Hematopoietic multipotent progenitor cell (in vitro differentiated cells): Measurements from ENCODE around the gene DNASE1L1. TPM values are rescaled to one million over a fixed set of nuclear protein-coding genes. Genes with fewer than 3 reads are reported as not detected.
"Not testable (repeated sequence)": the region's sequence is repeated elsewhere in the genome, so short reads cannot be mapped to it uniquely, and the experiment has no call there.

ENCODE experiments used
- DNase-seq, 3 donors: peaks; one replicate each; pipeline ENCODE4 v3.0.0-alpha.2; 2011 to 2015; ENCODE audit warnings: low read depth in 2 of 3, low spot score in 2 of 3
- total RNA-seq: library from RNA; depleted of rRNA; stranded (reverse); fragments of >200 nt; gene quantifications from one replicate; pipeline ENCODE4 v1.2.3, GENCODE V29; 2012

The DNASE1L1 gene
- total RNA-seq, 1 donor, result 89.7 TPM

DNA sequence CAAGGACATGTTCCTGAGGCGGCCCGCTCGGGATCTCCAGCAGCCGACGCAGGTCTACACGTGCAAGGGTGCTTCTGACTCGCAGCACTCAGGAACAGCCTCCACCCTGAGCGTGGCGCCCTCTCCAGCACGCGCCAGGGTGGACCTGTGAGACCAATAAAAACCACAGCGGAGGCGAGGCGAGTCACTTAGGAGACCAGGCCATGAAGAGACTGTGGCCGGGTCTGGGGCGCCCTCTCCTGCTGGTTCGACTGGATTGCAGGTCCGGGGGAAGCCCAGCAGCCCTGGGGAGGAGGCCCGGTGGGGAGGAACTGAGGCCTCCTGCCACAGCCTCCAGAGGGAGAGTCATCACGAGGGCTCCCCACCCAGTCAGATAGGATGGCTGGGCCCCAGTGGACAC lies 21.0 kb downstream of the DNASE1L1 start:
- DNase-seq, result not testable (repeated sequence)

DNA sequence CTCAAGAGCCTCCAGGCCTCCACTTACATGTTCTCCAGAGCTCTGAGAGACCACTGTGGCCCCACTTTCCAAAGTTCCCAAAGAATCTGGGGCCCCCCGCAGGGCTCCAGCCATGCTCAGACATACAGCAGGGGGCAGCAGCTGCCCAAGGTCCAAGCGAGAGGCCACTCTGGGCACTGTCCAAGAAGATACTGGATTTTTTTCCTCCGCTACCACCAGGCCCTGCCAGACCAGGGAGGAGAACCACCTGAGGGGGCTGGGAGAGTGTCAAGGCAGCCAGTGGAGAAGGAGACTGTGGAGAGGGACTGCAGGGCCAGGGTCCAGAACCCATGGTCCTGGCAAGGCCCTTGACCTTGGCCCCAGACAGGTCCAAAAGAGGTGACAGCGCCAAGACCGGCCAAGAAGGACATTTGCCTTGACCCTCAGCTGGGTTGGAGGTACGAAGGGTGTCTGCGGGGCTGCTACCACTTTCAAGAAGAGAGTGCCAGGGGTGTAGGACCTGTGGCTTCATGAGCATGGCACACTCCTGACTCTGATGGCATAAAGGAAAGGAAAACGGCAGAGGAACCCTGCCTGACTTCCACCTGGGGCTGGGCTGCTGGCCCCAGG lies 24.7 kb downstream of the DNASE1L1 start:
- DNase-seq, result no peak

DNA sequence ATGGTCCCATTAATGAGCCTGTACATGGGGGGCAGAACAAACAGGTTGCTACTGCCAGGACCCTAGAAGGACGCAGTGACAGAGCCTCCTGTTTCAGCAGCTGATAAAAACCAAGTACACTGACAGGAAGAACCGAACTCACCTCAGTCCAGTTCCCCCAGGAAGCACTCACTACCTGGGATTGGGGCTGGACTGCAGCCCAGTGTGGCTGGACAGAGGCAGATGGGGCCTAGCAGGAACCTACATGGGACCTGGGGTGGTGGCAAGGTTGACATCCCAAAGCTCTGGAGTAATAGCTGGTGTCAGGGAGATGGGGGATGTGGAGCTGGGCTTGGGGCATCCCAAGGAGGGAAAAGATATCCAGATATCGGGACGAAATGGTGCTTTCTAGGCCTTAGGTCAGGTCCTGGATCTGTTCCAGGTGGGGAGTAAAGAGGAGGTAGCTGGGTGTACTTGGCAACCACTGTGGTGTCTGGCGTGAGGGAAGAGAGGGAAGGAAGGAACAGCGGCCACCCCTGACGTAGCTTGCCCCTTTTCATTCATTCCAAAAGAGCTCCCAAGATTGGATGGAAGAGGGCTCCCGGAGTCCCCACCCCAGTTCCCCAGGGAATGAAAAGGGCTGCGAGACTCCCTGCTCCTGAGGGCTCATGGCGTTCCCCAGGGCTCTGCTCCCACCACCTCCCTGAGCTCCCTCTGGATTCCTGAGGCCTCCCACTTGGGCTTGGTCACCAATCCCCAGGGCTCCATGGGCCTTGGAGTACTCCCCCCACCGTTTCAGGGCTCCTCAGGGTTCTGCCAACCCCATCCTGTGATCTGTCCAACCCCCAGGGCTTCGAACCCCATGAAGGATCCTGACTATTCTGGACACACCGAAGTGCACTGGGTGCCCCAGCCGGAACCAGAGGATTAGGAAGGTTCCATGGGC lies 25.4 kb downstream of the DNASE1L1 start:
- DNase-seq, result no peak

DNA sequence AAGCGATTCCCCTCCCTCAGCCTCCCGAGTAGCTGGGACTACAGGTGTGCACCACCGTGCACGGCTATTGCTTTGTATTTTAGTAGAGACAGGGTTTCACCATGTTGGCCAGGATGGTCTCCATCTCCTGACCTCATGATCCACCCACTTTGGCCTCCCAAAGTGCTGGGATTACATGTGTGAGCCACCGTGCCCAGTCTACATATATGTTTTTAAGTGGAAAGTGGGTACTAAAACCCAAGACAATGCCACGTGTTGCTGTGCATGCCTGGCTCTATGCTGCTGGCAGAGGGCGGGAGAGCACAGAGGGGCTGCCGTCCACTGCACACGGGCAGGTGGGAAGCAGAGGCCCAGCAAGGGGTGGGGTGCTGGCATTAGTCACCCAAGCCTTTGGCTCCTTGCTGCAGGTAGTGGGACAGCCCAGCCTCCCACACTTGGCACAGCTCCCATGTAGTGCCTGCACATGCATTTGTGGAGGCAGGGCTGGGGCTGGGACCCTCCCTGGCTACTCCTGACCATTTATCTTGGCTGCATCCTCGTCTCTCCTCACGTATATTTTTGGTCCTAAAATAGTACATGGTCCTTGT lies 26.5 kb downstream of the DNASE1L1 start:
- no peak for DNase-seq

DNA sequence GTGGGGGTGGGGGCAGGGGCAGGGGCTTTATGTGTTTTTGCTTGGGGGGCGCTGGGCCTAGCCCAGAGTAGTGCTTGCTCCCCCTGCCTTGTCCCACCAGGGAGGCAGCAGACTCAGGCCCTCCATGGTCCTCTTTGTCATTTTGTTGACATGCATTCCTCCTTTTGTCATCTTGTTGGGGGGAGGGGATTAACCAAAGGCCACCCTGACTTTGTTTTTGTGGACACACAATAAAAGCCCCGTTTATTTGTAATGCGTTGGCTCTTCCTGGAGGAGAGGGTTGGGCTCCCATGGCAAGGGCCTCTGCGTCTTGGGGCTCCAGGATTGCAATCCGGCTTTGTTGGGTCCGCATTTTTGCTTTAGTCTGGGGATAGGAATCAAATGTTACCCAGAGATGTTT lies 27.8 kb downstream of the DNASE1L1 start:
- no peak for DNase-seq

DNA sequence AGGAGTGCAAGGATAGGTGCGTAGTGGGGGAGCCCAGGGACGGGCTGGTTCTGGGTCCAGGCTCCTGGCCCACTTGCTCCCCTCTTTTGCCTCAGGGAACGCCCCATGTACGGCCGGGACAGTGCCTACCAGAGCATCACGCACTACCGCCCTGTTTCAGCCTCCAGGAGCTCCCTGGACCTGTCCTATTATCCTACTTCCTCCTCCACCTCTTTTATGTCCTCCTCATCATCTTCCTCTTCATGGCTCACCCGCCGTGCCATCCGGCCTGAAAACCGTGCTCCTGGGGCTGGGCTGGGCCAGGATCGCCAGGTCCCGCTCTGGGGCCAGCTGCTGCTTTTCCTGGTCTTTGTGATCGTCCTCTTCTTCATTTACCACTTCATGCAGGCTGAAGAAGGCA lies 28.3 kb downstream of the DNASE1L1 start:
- DNase-seq, result no peak

DNA sequence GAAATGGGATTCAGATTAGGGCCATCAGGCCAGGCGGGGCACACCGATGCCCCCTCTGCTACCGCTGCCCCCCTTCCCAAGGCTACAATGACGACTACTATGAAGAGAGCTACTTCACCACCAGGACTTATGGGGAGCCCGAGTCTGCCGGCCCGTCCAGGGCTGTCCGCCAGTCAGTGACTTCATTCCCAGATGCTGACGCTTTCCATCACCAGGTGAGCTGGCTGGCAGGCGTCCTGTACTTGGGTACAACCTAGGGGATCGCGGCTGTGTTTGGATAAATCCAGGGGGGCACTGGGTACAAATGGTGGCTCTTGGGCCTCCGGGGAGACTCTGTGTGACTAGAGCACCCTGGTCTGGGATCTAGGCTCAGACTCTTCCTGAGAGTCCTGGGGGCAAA lies 28.9 kb downstream of the DNASE1L1 start:
- no peak for DNase-seq

DNA sequence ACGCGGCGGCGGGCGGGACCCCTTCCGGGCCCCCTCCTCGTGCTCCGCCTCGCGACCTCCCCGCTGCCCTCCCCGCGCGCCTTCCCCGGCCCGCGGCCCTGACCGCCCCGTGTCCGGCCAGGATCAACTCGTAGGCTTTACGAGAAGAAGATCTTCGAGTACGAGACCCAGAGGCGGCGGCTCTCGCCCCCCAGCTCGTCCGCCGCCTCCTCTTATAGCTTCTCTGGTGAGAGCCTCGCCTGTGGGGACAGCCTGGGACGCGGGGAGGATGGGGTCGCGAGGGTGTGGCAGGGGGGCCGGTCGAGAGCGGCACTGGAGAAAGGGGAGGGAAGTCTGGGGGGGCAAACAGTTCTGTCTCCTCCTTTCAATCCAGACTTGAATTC lies 29.5 kb downstream of the DNASE1L1 start:
- no peak for DNase-seq

DNA sequence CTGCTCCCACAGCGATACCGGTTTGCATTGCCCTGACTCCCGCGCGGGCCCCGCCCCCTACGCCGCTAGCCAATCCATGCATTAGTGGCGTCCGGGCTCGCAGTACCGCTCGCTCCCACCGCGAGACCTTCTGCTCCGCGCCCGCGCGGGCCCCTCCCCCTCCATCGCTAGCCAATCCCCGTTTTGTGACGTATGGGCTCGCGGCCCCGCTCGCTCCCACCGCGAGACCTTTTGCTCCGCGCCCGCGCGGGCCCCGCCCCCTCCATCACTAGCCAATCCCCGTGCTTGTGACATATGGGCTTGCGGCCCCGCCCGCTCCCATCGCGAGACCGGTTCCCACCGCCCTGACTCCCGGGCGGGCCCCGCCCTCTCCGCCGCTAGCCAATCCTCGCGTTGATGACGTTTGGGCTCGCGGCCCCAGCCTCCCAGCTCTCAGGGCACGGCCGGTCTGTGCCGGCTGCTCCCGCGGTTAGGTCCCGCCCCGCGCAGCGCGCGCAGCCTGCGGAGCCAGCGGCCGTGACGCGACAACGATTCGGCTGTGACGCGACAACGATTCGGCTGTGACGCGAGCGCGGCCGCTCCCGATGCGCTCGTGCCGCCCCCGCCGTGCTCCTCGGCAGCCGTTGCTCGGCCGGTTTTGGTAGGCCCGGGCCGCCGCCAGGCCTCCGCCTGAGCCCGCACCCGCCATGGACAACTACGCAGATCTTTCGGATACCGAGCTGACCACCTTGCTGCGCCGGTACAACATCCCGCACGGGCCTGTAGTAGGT lies 30.1 kb downstream of the DNASE1L1 start, which contains the start of gene EMD:
Gene EMD, plus strand, starts transcription at position 497 of the 770 bp plus-strand sequence. Its CDS starts 190 bp downstream, at position 687.
- DNase-seq, result peak; percentile 91 to 98 (median 96)

DNA sequence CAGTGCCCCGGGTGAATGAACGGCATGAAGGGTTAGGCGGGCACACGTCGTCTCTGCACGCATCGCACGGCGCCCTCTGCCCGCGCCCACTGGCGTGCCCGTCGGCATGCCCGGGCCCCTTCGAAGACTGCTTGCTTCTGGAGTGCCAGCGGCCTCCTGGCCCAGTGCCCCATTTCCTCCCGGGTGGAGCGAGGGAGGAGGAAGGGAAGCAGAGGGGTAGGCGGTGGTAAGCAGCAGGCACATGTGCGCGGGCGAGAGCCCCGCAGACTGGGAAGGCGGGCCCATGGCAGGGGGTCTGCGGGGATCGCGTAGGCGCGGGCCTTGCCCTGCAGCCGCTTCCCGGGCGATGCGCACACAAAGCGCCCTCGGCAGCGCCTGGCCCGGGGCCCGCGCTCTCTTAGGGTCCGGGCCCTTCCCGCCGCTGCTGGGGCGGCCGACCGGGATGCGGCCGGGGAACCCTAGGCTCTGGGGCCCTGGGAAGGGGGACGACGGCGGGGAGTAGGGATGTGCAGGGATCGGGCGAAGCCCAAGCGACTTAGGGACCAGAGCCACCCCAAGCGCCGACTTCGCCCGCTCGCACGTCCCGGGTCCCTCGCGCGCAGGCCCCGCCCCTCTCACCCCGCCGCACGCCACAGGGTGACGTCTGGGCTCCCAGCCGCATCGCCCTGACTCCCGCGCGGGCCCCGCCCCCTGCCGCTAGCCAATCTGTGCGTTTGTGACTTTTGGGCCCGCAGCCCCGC lies 30.8 kb downstream of the DNASE1L1 start:
- peak in 2 of 3 donors; percentile 49 to 62 for DNase-seq

DNA sequence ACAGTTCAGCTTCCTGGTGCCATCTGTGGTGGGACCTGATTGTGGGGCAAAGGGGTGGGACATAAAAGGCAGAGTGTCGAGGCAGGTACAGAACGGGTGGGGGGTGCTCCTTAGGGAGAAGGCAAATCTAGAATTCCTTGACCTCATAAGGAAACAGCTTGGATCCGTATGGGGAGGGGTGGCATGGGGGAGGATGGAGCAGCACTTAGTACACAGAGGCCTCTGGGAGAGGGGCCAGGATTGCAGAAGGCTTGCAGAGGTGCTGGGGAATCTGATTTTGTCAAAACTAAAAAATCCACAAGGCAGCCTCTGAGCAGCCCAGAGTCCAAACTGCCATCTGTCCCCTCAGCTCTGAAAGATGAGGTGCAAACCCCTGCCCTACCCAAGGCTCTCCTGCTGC lies 32.3 kb downstream of the DNASE1L1 start:
- no peak for DNase-seq

DNA sequence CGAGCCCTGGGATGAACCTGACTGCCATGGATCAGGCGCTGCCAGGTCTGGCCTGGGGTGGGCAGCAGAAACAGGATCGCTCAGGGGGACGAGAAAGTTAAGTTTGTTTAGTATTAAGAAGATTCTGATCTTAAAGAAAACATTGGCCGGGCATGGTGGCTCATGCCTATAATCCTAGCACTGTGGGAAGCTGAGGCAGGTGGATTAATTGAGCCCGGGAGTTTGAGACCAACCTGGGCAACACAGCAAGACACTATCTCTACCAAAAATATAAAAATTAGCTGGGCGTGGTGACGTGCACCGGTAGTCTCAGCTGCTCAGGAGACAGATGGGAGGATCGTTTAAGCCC lies 33.9 kb downstream of the DNASE1L1 start:
- no peak for DNase-seq

DNA sequence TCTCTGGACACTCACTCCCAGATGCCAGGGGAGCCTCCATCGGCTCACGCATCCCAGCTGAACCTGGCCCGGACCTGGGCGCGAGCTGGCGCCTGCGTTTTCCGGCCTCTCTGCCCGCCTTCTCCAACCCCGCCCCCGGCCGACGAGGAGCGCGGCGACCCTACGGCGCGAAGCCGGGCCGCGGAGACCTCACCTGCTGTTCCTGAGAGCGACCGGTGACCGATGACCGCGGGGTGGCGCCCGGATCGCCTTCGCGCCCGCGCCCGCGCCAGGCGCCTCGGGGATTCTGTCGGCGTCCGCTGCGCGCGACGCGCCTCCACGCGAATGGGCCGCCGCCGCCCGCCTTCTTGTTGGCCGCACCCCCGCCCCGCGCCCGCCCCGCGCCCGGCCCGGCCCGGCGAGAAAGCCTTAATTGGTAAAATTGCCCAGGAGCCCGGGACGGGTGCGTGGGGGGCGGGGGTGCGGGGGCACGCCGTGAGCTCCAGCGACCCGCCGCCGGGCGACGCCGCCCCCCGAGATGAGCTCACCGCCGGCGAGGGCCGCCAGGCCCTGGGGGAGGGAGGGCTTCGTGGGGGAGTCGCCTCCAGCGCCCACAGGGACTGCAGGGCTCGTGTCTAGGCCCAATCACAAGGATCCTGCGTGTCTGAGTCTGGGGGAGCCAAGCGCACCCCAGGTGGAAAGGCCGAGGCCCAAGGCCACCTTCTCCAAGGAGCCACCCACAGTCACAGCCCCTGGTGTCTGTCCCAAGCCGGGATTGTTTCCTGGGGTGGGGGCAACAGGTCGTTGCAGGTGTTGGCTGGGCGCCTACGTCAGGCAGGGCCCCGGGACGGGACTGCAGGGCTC lies 34.5 kb downstream of the DNASE1L1 start, which contains the start of gene FLNA:
Gene FLNA, minus strand, starts transcription at position 322 of the 843 bp plus-strand sequence. CDS start 3,389 bp downstream, outside the sequence.
- no peak for DNase-seq

DNA sequence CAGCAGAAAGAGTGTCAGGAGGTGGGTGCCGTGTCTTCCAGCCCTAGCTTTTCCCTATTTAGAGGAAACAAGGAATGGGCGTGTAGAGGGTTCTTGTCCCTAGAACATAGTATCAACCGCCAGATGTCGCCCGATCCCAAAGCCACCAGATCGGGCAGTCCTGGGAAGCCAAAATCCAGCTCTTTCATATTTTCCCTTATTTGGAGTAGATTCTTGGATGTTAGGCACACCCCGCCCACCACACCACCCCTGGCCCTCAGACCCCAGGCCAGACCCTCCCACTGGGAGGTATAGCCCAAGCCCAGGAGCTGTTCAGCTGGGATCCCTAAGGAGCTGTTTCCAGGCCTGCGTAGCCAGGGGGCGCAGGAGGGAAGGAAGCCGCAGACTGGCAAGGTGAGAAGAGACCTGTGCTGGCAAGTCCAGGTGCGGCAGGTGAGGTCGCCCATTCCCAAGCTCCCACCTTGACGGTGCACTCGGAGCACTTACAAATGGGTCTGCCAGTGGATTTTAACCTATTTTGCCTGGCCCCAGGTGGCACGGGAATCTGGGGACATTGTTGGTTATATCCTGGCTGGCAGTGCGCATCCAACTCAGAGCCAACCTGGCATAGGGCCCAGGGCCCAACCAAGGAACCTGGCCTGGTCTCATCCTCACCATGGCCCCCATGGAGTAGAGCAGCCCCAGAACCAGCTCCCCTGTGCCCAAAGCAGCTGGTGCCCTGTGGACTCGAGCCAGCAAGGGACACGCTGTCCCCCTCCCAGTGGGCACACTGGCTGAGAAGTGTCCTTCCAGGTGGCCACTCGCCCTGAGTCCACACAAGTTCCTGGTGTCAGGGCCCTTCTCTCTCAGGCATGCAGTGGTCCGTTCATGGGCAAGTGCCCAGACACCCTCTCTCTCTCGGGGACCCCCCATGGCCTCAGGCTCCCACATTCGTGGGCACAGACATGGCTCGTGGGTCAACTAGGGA lies 35.4 kb downstream of the DNASE1L1 start:
- DNase-seq, result peak in 1 of 3 donors; percentile 48

DNA sequence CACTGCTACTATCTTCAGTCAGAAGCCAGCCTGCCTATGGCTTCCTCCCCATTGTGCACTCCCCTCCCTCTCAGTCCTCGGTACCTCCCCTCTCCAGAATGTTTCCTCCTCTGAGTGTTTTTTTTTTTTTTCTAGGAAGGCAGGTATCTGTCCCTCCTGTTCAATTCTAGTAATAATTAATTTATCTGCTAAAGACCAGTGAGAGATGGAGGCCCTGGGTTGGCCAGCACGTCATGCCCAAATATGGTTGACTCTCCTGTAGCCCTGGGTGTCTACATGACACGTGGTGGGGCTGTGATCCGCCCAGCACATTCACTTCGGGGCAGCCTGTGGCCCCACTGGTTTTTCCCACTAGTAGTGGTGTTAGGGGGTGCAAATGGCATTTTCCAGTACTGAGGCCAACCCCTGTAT lies 36.4 kb downstream of the DNASE1L1 start:
- no peak for DNase-seq

DNA sequence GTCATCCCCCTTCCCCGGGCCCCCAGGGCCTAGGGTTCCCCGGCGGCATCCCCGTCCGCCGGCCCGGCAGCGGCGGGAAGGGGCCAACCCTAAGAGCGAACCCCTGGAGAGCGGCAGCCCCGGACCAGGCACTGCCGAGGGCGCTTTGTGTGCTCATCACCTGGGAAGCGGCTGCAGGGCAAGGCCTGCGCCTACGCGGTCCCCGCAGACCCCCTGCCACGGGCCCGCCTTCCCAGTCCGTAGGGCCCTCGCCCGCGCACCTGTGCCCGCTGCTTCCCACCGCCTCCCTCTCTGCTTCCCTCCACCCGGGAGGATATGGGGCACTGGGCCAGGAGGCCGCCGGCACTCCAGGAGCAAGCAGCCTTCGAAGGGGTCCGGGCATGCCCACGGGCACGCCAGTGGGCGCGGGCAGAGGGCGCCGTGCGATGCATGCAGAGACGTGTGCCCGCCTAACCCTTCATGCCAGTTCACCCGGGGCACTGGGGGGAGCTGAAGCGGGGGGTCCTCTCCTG lies 37.2 kb downstream of the DNASE1L1 start:
- no peak for DNase-seq

DNA sequence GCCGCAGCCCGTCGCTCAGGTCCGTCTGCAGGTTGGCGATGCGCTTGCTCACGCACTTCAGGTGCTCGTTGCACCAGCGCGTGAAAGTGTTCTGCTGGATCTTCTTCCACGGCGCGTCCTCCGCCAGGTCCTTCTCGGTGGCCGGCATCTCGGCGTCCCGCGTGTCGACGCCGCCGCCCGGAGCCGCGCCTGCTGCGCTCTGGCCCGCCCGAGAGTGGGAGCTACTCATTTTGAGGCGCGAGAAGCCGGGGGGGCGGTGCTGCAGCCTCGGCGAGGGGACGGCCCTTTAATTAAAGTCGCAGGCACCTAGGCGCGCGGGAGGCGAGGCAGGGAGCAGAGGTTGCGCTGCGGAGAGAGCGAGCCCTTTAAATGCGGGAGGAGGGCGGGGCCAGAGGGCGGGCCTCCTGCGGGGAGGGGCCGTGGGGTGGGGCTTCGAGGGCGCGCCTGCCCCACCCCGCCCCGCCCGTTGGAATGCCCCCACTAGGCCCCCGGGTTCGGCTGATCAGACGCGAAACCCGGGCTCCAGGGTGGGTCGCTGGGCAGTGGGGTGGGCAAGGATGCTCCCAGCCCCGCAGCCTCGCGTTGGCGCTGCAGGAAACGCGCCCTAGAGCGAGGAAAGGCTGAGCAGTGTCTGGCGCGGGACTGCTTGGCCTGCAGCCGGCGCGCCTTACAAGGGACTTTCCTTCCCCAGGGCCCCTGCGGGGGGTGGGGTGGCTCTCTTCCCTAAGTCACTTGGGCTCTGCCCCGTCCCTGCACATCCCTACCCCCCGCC lies 37.9 kb downstream of the DNASE1L1 start:
- peak; percentile 70 to 92 (median 89) for DNase-seq
